DOHH2 (cell line): ENCODE results near the gene SPATA13.

Experiments
- EZH2phosphoT487 ChIP-seq: fragments of 200-600 bp; sonication (generic); IDR thresholded peaks from 2 replicates; pipeline ENCODE4 v1.6.1; 2017; ENCODE audit warnings: borderline replicate concordance, mild to moderate bottlenecking, antibody characterized with exemption, low read length, moderate library complexity, mixed read lengths
- TF ChIP-seq, protein P1 (sequence below): fragments of 200-600 bp; sonication (generic); IDR thresholded peaks from one replicate; pipeline ENCODE4 v1.5.1; 2014; ENCODE audit warnings: antibody characterized with exemption, mild to moderate bottlenecking, low read depth, low read length; ENCODE audit not compliant: poor library complexity, severe bottlenecking

GRCh38 chr13:24273926-24274325, 113.4 kb downstream of the SPATA13 start:
- TF ChIP-seq, protein P1, sequence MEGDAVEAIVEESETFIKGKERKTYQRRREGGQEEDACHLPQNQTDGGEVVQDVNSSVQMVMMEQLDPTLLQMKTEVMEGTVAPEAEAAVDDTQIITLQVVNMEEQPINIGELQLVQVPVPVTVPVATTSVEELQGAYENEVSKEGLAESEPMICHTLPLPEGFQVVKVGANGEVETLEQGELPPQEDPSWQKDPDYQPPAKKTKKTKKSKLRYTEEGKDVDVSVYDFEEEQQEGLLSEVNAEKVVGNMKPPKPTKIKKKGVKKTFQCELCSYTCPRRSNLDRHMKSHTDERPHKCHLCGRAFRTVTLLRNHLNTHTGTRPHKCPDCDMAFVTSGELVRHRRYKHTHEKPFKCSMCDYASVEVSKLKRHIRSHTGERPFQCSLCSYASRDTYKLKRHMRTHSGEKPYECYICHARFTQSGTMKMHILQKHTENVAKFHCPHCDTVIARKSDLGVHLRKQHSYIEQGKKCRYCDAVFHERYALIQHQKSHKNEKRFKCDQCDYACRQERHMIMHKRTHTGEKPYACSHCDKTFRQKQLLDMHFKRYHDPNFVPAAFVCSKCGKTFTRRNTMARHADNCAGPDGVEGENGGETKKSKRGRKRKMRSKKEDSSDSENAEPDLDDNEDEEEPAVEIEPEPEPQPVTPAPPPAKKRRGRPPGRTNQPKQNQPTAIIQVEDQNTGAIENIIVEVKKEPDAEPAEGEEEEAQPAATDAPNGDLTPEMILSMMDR, result no peak
- TF ChIP-seq EZH2phosphoT487, result no peak
